ENCODE measurements around the gene KCTD5. TPM values are rescaled to one million over a fixed set of nuclear protein-coding genes. Genes with fewer than 3 reads are reported as not detected.

Gene KCTD5
- total and polyA plus RNA-seq, 2 of the 8 experiments (the other 6 are each of a cell fraction or from before 2014, with no cell fraction given), result 26.6 to 31.8 TPM

- TF ChIP-seq EP300 (IDR thresholded peaks at IDR 0.05; ENCODE audit: borderline replicate concordance in 1 of 2, low read depth in 2 of 2, low read length in 2 of 2), result no peak
- no peak for TF ChIP-seq ATF3 (IDR thresholded peaks at IDR 0.05; ENCODE audit: insufficient read depth, low read depth, low read length)
- no peak for TF ChIP-seq NANOG (IDR thresholded peaks at IDR 0.05; ENCODE audit: insufficient read depth, low read depth, low read length, poor library complexity, severe bottlenecking)
- TF ChIP-seq JUND (IDR thresholded peaks at IDR 0.05; ENCODE audit: low read length), result no peak
- no peak for TF ChIP-seq GABPA (IDR thresholded peaks at IDR 0.05; ENCODE audit: borderline replicate concordance, insufficient read depth, low read length)
Observed at GRCh38 chr16:2741168-2741567, 58.8 kb downstream of the KCTD5 start (continued).
